ENCODE data around the gene BZW2.
A peak's percentile ranks its signal among the peaks of the same experiment; 100 is the strongest.

Gene BZW2

DNA sequence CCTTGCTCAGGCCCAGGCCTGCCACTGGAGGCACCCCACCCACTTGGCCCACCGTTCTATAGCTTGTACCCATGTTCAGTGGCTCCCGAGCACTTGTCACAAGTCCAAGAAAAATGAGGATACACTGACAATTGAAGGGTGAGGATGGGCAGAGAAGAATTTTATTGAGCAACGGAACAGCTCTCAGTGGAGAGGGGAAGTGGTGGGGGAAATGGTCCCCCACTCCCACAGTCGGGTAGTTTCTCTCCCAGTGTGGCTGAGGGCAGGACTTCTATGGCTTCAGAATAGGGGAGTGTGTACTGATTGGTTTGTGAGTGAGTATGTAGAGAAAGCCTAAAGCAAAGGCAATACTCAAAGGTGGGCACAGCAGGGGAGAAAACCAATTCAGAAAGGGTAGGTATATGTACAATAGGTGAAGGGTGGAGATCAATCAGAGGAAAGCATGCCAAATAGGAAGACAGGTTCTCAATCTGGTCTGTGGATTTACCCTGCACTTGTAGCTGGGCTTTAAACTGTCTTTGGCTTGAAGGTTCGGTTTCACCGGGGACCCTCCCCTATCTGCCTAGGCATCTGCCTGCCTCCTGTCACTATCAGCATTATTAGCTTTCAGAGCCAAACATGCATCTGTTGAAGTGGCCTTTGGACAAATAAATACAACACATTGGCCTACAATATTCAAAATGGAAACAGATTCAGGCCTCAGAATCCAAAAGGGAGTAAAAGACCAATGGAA lies 98.7 kb downstream of the BZW2 start:
- FAIRE-seq: no peak
- DNase-seq (ENCODE audit: insufficient read length, low spot score): no peak

DNA sequence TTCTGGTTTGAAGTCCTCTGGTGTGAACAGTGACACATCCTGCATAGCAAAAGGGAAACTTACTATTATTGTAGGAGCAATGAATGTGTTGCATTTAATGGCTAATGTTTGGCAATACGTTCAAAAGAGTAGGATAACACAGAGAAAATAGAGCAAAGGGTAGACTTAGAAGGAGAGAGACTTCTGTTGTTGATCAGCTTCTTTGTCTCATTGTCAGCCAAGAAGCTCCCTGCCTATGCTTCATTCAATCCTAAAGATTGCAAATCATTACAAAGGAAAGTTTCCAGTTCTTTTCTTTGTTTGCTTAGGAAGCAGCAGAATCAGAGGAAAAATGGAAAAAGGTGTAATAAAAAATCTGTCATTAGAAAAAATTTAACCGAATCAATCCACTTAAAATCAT lies 99.7 kb downstream of the BZW2 start:
- FAIRE-seq: no peak

DNA sequence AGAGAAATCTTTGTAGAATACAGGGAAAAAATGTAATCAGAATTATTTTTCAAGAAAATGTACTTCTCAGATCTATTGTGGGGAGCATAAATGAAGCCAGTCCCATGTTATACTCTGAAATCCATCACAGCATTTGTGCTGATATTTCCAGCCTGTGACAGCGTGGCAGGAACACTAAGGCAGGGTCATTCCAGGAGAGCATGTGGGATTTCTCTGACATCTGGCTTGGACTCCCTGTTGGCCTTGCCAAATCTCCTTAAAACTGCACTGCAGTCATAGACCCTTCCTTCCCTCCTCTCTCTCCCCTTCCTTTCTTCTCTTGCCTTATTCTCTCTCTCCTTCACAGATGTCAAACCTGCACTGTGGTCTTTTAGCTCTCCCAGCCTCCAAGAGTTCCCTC lies 101.1 kb downstream of the BZW2 start:
- FAIRE-seq (no peak), DNase-seq (ENCODE audit: insufficient read length, low spot score) (no peak)

More for the DNA sequence above, 99.7 kb downstream of the BZW2 start:
- DNase-seq (ENCODE audit: insufficient read length, low spot score): no peak

DNA sequence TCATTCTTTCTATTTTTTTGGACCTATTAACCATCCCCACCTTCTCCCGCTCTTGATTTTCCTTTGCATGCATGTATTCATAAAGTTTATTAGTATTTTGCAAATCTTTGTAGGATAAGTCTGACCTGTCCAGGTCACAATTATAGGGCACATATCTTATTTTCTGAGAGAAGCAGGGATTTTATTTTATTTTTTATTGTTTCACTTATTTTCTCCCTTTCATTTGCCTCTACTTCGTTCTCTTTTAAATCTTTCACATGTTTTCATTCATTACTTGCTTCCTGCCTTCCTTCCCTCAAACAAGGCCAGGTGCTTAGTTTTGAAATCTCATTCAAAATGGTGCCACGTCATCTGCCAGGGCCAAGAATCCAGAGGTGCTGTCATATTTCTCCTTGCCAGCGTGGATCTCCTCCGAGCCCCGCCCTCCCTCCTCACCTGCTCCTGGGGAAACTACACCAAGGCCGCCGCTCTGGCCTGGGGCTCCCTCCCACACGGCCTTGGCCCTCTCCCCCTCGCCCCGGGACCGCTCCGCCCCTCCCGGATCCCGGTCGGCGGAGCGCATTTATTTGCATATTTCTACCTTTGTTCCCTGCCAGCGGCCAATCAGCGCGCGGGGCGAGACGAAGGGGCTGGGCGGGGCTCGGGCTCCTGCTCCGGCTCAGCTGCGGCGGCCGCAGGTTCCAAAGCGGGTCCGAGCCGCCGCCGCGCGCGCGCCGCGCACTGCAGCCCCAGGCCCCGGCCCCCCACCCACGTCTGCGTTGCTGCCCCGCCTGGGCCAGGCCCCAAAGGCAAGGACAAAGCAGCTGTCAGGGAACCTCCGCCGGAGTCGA lies 107.3 kb downstream of the BZW2 start, which contains the start of gene TSPAN13:
Gene TSPAN13, plus strand, starts transcription at position 654 of the 830 bp plus-strand sequence. CDS start 213 bp downstream, outside the sequence.
- FAIRE-seq: no peak
- peak; percentile 76 for DNase-seq (ENCODE audit: insufficient read length, low spot score)

DNA sequence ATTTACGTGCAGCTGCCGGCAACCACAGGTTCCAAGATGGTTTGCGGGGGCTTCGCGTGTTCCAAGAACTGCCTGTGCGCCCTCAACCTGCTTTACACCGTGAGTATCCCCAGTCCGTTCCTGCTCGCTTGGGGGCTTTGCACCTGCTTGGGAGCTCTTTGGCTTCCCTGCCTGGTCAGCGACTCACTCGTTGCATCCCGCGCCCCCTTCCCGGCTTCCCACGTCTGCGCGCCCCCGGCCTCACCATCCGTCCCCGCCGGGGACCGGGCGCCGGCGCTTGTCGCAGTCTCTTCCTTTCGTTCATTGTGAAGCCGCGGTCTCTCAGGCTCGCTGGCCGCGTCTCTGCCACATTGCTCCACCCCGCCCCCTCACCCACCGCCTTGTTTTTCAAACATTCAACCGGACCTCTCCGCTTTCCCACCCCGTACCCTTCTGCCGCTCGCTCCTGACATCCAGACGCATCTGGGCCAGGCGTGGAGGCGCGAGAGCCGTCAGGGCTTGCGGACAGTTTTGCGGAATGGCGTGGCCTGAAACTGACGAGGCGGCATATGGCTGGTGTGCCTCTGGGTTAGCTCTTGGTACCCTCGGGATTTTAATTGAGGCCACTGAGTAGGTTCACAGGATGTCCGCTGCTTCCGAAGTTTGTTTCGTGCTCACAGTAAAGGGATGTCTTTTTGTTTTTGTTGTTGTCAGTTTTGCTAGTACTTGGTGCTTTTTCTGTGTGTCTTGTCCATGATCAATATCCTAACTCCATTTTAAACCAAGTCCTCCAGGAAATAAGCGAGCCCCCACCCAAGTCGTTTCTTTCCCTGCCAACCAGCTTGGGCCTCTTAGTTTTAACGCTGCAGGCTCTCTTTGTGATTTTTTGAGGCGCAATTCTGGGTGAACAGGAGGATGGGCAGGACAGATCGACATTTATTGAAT lies 108.2 kb downstream of the BZW2 start:
- peak; percentile 22 for DNase-seq (ENCODE audit: insufficient read length, low spot score)
- no peak for FAIRE-seq

DNA sequence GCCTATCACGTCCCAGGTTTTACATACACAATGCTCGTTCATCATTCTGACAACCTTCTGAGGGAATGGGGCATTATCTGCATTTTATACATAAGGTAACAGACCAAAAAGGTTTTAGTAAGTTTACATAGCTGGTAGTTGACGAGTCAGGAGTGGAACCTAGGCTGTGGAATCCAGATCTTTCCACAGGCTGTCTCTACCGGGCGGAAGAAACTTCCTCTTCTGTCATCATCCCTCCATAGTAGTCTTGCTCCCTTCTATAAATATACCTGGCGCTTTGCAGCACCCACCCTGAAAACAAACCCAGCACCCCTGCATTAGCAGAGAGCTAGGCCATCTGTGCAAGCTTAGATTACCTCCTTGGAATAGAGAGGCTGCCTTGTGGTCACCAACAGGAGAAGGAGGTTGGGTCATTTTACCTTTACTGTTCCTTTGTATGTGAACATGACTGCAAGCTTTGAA lies 108.9 kb downstream of the BZW2 start:
- FAIRE-seq: no peak
- no peak for DNase-seq (ENCODE audit: insufficient read length, low spot score)

DNA sequence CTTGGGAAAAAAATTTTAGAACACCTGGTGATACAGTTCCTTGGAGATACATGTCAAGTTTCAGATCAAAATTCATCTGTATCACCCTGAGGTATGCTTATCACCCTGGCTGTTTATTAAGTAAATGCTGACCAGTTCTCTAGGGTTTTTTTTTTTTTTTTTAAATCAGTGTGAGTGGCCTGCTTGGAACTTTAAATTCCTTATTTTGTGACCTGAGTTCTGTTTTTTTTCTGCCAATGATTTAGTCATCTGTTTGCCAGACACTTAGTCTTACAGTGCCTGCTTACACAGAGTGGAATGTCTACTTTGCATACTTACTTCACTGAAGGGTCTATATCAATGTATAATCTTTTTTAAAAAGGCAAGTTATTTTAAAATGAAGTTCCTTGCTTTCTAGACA lies 109.4 kb downstream of the BZW2 start:
- FAIRE-seq: no peak
- DNase-seq (ENCODE audit: insufficient read length, low spot score): no peak

Measured in HTR-8/SVneo (cell line).